ENCODE measurements around the gene MOB3A. TPM values are rescaled to one million over a fixed set of nuclear protein-coding genes. Genes with fewer than 3 reads are reported as not detected.

Gene MOB3A
- total RNA-seq, 3 donors from 2014 or later (not counting 1 experiment from before 2014, with no cell fraction given) = 239 to 314 (median 246) TPM

- DNase-seq = peak; percentile 99 to 100
- Mint-ChIP-seq H3K27me3 (ENCODE audit: low read depth in 2 of 2) (no peaks in the 10 kb centered on the region), H3K27ac (peak overlapping the region; percentile 98), H3K36me3 (no peaks in the 10 kb centered on the region), H3K4me1 (peaks cover 8 to 30% of the 10 kb centered on the region in 2 donors), H3K9me3 (no peaks in the 10 kb centered on the region), H3K4me3 (peak overlapping the region; percentile 82)
- peaks cover 45% of the 10 kb centered on the region for H3K4me1 ChIP-seq (ENCODE audit: control insufficient read depth, insufficient read depth, low read length)
- no peaks in the 10 kb centered on the region for H3K36me3 ChIP-seq (ENCODE audit: control insufficient read depth, insufficient read depth, low read length)
- H3K4me3 ChIP-seq (ENCODE audit: low read length) = peak overlapping the region; percentile 59
- 1% methylated on average over 49 of the region's 50 CpGs for WGBS (ENCODE audit: insufficient coverage)
- no peak for TF ChIP-seq CTCF (IDR thresholded peaks at IDR 0.05)
- intact Hi-C loops (cut with micrococcal nuclease) = loop anchor here (1.0 to 5.0 kb wide), 2 partner anchors 19 to 36 kb away; partner anchors contain the start of genes IZUMO4 and MOB3A
- peak overlapping the region; percentile 97 for H3K27ac ChIP-seq (ENCODE audit: low read length)
- no peaks in the 10 kb centered on the region for H3K9me3 ChIP-seq (ENCODE audit: control insufficient read depth, insufficient read depth, low read length)
- H3K27me3 ChIP-seq (ENCODE audit: control insufficient read depth, insufficient read depth, low read length) = no peaks in the 10 kb centered on the region
- ATAC-seq = peak; percentile 89 to 97 (median 89)
Measured at GRCh38 chr19:2061495-2062388, 34.4 kb downstream of the MOB3A start.

GRCh38 chr19:2060884-2061494 lies 35.1 kb downstream of the MOB3A start:
- intact Hi-C loops (cut with micrococcal nuclease) = loop anchor here (1.0 to 5.0 kb wide), 2 partner anchors 19 to 36 kb away; partner anchors contain the start of genes IZUMO4 and MOB3A
- ATAC-seq = peak; percentile 55 to 73 (median 60)

GRCh38 chr19:2059422-2060201 lies 36.5 kb downstream of the MOB3A start:
- Mint-ChIP-seq H3K4me1 (peaks cover 8 to 38% of the 10 kb centered on the region in 2 donors), H3K4me3 (peak overlapping the region; percentile 92), H3K27ac (peak overlapping the region; percentile 98), H3K9me3 (no peaks in the 10 kb centered on the region), H3K36me3 (no peaks in the 10 kb centered on the region), H3K27me3 (ENCODE audit: low read depth in 2 of 2) (no peaks in the 10 kb centered on the region)
- Histone ChIP-seq H3K4me1 (ENCODE audit: control insufficient read depth, insufficient read depth, low read length) (peaks cover 64% of the 10 kb centered on the region), H3K4me3 (ENCODE audit: low read length) (no peak overlapping the region), H3K27me3 (ENCODE audit: control insufficient read depth, insufficient read depth, low read length) (no peaks in the 10 kb centered on the region), H3K9me3 (ENCODE audit: control insufficient read depth, insufficient read depth, low read length) (no peaks in the 10 kb centered on the region), H3K36me3 (ENCODE audit: control insufficient read depth, insufficient read depth, low read length) (no peaks in the 10 kb centered on the region), H3K27ac (ENCODE audit: low read length) (peak overlapping the region; percentile 97)
- no peak for TF ChIP-seq CTCF (IDR thresholded peaks at IDR 0.05)
- DNase-seq = no peak
- ATAC-seq = no peak
- 91% methylated on average over 24 of the region's 24 CpGs for WGBS (ENCODE audit: insufficient coverage)
- intact Hi-C loops (cut with micrococcal nuclease) = loop anchor here (5.0 kb wide), 1 partner anchor 38 kb away; the partner anchor contains the start of genes IZUMO4 and MOB3A

More at GRCh38 chr19:2060884-2061494, 35.1 kb downstream of the MOB3A start:
- Mint-ChIP-seq H3K4me3 (peak overlapping the region; percentile 92), H3K27me3 (ENCODE audit: low read depth in 2 of 2) (no peaks in the 10 kb centered on the region), H3K9me3 (no peaks in the 10 kb centered on the region), H3K4me1 (peaks cover 8 to 33% of the 10 kb centered on the region in 2 donors), H3K36me3 (no peaks in the 10 kb centered on the region), H3K27ac (peak overlapping the region; percentile 98)
- Histone ChIP-seq H3K4me3 (ENCODE audit: low read length) (peak overlapping the region; percentile 52), H3K27ac (ENCODE audit: low read length) (peak overlapping the region; percentile 97), H3K36me3 (ENCODE audit: control insufficient read depth, insufficient read depth, low read length) (no peaks in the 10 kb centered on the region), H3K27me3 (ENCODE audit: control insufficient read depth, insufficient read depth, low read length) (no peaks in the 10 kb centered on the region), H3K9me3 (ENCODE audit: control insufficient read depth, insufficient read depth, low read length) (no peaks in the 10 kb centered on the region), H3K4me1 (ENCODE audit: control insufficient read depth, insufficient read depth, low read length) (peaks cover 52% of the 10 kb centered on the region)
- TF ChIP-seq CTCF (IDR thresholded peaks at IDR 0.05) = no peak
- peak in 1 of 2 donors; percentile 72 for DNase-seq
- WGBS (ENCODE audit: insufficient coverage) = under 1% methylated on average over 55 of the region's 55 CpGs

All from natural killer cell (primary cell).